Dendritic cell treated with granulocyte-macrophage colony-stimulating factor and Interleukin-4, amounts not matched to agents 40 ng/mL and 50 ng/mL, for 4 days (primary cell): ENCODE data around the gene LAMTOR3.
A peak's percentile ranks its signal among the peaks of the same experiment; 100 is the strongest.

ENCODE experiments used
- H3K27ac Mint-ChIP-seq: one replicate; pipeline ENCODE4 v1.8.0; 2022; ENCODE audit warnings: mild to moderate bottlenecking, mixed read lengths
- H3K27me3 Mint-ChIP-seq: one replicate; pipeline ENCODE4 v1.8.0; 2022; ENCODE audit warnings: mild to moderate bottlenecking, mixed read lengths
- H3K36me3 Mint-ChIP-seq: one replicate; pipeline ENCODE4 v1.8.0; 2022; ENCODE audit warnings: low read depth, mixed read lengths
- H3K4me1 Mint-ChIP-seq: one replicate; pipeline ENCODE4 v1.8.0; 2022; ENCODE audit warnings: low read depth, mixed read lengths
- H3K4me3 Mint-ChIP-seq: one replicate; pipeline ENCODE4 v1.8.0; 2022; ENCODE audit warnings: mild to moderate bottlenecking, moderate library complexity, mixed read lengths
- H3K9me3 Mint-ChIP-seq: one replicate; pipeline ENCODE4 v1.8.0; 2022; ENCODE audit warnings: mixed read lengths
- intact Hi-C: fragments of 100-400 bp; cut with micrococcal nuclease; formaldehyde crosslinking; loops from one replicate; pipeline ENCODE4 v1.15.0; 2022

Gene LAMTOR3

DNA sequence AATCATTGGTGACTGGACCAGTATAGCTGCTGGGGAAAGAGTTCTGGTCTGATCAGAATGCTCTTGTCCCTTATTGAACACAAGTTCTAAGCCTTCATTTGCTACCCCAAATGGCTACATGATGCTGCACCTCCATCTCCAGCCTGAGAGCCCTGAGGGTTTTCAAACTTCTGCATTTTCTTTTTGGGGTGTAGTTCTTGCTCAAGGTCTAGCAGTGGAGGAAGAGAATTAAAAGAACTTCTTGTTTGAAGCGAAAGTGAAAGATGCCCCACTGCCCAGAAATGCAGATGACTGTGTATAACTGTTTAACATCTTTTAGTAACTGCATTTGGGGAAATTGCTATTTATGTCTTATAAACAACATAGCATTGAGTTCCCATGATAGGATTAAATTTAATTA lies 38.5 kb downstream of the LAMTOR3 start:
- Mint-ChIP-seq H3K27ac (peak overlapping the region; percentile 81), H3K36me3 (peaks cover 57% of the 10 kb centered on the region), H3K4me3 (no peak overlapping the region), H3K4me1 (peaks cover 63% of the 10 kb centered on the region), H3K9me3 (no peaks in the 10 kb centered on the region), H3K27me3 (no peaks in the 10 kb centered on the region)
- intact Hi-C loops, result loop anchor here (1.0 to 5.0 kb wide), 3 partner anchors 8 to 39 kb away; partner anchors contain the start of genes DAPP1 and LAMTOR3

DNA sequence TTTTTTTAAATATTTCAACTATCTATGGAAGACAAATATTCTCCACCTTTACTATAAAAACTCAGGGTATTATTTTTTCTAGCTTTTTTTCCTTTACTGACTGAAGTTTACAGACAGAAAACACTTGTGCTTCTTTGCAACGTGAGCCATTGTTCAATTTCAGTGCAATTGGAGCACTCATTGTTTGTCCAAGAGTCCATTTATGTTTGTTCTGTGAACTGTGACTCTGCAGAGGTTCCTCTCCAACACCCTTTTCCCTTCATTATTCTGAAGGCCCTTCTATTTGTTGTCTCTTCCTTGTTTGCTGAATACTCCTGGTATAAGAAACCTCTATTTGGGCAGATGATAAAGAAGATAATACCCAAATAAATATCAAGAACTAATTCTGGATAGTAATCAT lies 40.2 kb downstream of the LAMTOR3 start:
- no peak overlapping the region for H3K4me3 Mint-ChIP-seq
- H3K27ac Mint-ChIP-seq, result peak overlapping the region; percentile 81
- peaks cover 60% of the 10 kb centered on the region for H3K36me3 Mint-ChIP-seq
- peaks cover 57% of the 10 kb centered on the region for H3K4me1 Mint-ChIP-seq
- H3K27me3 Mint-ChIP-seq, result no peaks in the 10 kb centered on the region
- no peaks in the 10 kb centered on the region for H3K9me3 Mint-ChIP-seq
- intact Hi-C loops, result loop anchor here (2.0 kb wide), 1 partner anchor 37 kb away; the partner anchor contains the start of gene DAPP1

DNA sequence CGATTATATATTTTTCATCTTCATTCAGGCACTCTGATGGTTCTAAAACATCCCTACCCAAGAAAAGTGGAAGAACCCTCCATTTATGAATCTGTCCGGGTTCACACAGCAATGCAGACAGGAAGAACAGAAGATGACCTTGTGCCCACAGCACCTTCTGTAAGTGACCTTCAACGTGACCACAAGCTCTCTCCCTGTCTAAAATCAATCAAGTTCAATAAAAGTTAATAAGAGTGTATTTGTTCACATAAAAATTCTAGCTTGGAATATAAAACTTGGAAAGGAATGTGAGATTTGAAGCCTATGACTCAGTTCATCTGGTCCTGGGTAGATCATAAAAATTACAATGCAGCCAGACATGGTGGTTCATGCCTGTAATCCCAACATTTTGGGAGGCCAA lies 41.0 kb downstream of the LAMTOR3 start:
- H3K27me3 Mint-ChIP-seq, result no peaks in the 10 kb centered on the region
- intact Hi-C loops, result no loop called here
- H3K9me3 Mint-ChIP-seq, result no peaks in the 10 kb centered on the region
- H3K36me3 Mint-ChIP-seq, result peaks cover 59% of the 10 kb centered on the region
- no peak overlapping the region for H3K4me3 Mint-ChIP-seq
- H3K27ac Mint-ChIP-seq, result no peak overlapping the region
- peaks cover 61% of the 10 kb centered on the region for H3K4me1 Mint-ChIP-seq

DNA sequence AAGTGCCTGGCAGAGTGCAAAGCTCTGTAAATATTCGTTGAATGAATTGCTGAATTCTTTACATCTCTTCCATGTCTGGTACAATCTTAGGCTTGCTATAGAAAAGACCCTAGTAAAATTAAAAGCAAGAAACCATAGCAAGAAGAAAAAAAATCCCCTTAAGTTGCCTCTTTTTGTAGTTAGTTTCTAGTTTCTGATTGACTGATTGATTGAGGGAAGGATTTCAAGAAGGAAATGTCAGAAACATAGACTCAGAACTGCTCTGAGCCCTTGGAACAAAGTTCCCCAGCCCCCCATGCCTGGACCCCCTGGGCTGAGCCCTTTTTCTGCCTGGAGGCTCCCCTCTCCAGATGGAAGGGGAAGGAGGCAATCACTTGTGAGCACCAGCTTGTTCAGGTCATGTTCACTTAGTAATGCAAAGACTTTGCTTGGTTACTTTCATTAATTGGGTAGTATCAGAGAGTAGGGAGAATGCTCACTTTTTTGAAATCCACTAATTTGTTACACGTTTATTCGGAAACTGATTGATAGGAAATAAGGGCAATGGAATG lies 42.0 kb downstream of the LAMTOR3 start:
- H3K27ac Mint-ChIP-seq, result peak overlapping the region; percentile 5
- H3K36me3 Mint-ChIP-seq, result peaks cover 61% of the 10 kb centered on the region
- H3K4me3 Mint-ChIP-seq, result no peak overlapping the region
- H3K9me3 Mint-ChIP-seq, result no peaks in the 10 kb centered on the region
- peaks cover 62% of the 10 kb centered on the region for H3K4me1 Mint-ChIP-seq
- intact Hi-C loops, result no loop called here
- H3K27me3 Mint-ChIP-seq, result no peaks in the 10 kb centered on the region

DNA sequence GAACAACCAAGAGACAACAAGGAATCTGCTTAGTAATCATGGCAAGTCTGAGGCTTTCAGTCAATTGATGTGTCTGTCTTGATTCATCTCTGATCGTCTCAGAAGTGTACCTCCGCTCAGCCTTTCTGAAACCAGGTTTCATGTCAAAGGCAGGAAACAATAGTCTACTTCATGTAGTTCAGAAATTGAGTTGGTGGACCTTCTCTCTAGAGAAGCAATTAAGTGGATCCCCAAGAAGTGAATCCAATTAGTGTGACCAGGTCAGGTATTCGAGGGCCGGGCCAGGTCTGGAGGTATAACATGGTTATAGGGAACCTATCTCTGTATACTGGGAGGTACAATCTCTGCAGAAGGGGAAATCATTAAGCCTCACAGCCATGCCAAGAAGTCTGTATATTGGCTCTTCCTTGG lies 45.6 kb downstream of the LAMTOR3 start:
- Mint-ChIP-seq H3K27me3 (no peaks in the 10 kb centered on the region), H3K9me3 (no peaks in the 10 kb centered on the region), H3K4me3 (no peak overlapping the region), H3K36me3 (peaks cover 44% of the 10 kb centered on the region), H3K27ac (peak overlapping the region; percentile 74), H3K4me1 (peaks cover 58% of the 10 kb centered on the region)
- intact Hi-C loops, result no loop called here

DNA sequence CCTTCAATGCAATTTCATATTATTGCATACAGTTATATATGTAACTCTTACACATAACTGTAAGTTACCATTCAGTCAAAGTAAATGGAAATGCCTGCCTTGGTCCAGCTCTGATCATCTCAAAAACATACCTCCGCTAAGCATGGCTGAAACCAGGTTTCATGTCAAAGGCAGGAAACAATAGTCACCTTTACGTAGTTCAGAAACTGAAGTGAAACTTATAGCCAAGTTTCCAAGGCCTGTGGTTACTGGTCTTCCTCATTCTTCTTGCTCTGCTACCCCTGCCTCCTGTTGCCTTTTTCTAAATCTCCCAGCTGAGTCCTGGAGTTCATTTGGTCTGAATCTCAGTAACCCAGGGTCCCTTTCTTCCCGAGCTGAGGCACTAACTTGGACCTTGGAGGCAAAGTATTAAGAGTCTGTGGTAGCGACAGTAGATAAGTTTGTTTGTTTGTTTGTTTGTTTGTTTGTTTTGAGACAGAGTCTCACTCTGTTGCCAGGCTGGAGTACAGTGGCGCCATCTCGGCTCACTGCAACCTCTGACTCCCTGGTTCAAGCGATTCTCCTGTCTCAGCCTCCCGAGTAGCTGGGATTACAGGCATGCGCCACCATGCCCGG lies 46.8 kb downstream of the LAMTOR3 start:
- H3K9me3 Mint-ChIP-seq, result no peaks in the 10 kb centered on the region
- H3K36me3 Mint-ChIP-seq, result peaks cover 44% of the 10 kb centered on the region
- H3K4me3 Mint-ChIP-seq, result peak overlapping the region; percentile 26

DNA sequence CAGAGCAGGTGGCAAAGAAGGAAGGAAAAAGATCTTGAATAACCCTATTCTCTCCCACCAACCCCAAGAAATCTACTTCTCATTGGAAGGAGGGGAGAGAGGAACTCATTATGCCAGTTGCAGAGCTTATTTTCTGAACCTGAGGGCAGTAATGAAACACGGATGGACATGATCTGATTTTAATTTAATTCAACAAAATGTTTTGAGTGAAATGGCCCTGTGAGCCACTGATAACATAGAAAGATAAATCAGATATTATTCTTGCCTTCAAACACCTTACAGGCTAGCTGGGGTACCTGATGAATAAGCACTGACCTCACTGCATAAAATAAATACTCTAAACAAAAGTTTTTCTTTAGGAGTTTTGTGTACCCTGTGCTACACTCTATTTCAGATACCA lies 47.3 kb downstream of the LAMTOR3 start:
- Mint-ChIP-seq H3K9me3 (no peaks in the 10 kb centered on the region), H3K27me3 (no peaks in the 10 kb centered on the region), H3K4me3 (no peak overlapping the region), H3K36me3 (peaks cover 44% of the 10 kb centered on the region), H3K4me1 (peaks cover 53% of the 10 kb centered on the region), H3K27ac (no peak overlapping the region)
- intact Hi-C loops, result loop anchor here (1.0 kb wide), 1 partner anchor 9 kb away; no protein-coding TSS in a partner anchor

More for the DNA sequence above, 46.8 kb downstream of the LAMTOR3 start:
- intact Hi-C loops, result loop anchor here (1.0 kb wide), 1 partner anchor 9 kb away; no protein-coding TSS in a partner anchor
- Mint-ChIP-seq H3K27ac (peak overlapping the region; percentile 74), H3K27me3 (no peaks in the 10 kb centered on the region), H3K4me1 (peaks cover 59% of the 10 kb centered on the region)

DNA sequence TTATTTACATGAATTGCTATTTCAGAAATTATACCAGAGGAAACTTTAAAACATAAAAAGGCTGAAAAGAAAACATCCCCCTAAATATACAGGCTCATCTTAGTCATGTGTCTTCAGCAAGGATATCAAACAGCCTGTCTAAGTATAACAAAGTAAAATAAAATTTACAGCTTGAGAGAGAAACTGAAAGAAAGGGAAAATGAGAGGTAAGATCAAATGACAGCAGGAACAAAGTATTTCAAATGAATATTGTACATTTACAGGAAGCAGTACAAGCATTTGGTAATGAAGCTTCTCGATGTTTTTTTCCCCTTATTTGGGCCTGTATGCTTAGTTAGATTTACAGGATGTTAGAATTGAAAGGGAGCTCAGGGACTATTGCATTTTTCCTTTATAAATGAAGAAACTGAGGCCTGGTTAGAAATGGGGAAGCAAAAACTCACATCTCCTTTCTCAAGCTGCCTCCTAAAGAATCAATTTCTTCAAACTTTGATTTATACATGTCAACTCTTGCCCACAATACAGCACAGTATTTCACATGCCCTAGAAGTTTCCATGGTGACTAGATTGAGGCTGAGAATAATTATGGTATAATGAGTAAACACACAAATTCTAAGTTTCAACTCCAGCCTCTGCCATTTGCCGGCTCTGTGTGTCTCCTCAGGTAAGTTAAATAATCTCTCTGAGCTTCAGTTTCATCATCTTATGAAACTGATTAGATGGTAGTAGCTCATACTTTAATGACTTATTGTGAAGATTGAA lies 48.3 kb downstream of the LAMTOR3 start:
- intact Hi-C loops, result no loop called here
- no peak overlapping the region for H3K27ac Mint-ChIP-seq
- no peaks in the 10 kb centered on the region for H3K27me3 Mint-ChIP-seq
- no peaks in the 10 kb centered on the region for H3K9me3 Mint-ChIP-seq
- H3K4me3 Mint-ChIP-seq, result no peak overlapping the region
- H3K4me1 Mint-ChIP-seq, result peaks cover 46% of the 10 kb centered on the region
- peaks cover 49% of the 10 kb centered on the region for H3K36me3 Mint-ChIP-seq

DNA sequence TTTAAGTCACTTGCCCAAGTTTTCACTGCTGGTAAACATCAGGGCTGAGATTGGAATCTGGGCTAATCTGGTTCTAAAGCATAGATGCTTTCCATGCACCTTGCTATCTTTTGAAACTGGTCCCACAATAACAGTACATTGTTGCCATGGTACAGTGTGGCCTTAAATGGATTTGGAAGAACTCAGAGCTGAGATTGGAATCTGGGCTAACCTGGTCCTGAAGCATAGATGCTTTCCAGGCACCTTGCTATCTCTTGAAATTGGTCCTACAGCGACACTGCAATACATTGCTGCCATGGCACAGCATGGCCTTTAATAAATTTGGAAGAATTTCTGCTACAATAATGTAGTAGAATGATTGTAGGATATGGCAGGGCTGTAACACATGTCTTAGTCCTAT lies 49.0 kb downstream of the LAMTOR3 start:
- no peak overlapping the region for H3K4me3 Mint-ChIP-seq
- peaks cover 44% of the 10 kb centered on the region for H3K4me1 Mint-ChIP-seq
- no peak overlapping the region for H3K27ac Mint-ChIP-seq
- H3K9me3 Mint-ChIP-seq, result no peaks in the 10 kb centered on the region
- peaks cover 52% of the 10 kb centered on the region for H3K36me3 Mint-ChIP-seq
- no peaks in the 10 kb centered on the region for H3K27me3 Mint-ChIP-seq
- intact Hi-C loops, result no loop called here

DNA sequence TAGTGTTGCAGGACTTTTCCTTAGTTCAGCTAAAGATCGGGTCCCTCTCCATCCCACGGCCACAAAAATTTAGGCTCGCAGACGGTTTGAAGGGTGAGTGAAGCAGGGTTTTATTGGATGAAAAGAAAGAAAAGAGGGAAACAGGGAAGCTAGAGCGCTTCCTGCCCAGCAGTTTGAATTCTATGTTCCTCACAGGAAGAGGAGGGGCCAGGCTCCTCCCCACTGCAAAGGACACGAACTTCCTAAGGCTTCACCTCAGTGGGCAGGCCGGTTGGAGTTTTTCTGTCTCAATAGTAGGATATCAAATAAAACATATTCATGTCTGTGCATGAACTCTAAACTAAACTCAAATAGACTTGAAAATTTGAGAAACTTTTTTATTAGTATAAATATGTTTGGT lies 50.2 kb downstream of the LAMTOR3 start:
- H3K36me3 Mint-ChIP-seq, result peaks cover 53% of the 10 kb centered on the region

DNA sequence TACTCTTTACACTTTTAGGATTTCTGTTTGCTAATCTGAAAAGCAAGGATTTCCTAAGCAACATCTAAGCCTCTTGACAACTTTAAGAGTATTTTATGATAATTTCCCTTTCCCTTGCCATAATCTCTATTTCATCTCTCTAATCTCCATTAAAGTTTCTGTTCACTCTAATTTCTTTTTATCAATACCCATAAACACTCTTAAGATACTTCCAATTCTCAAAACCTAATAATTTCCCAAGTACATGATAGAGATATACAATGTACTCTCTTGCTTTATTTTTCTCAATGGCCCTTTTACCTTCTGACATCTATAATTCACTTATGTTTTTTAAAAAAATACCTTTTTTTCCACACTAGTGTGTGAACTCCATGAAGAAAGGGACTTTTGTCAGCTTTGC lies 50.8 kb downstream of the LAMTOR3 start:
- Mint-ChIP-seq H3K27me3 (no peaks in the 10 kb centered on the region), H3K27ac (no peak overlapping the region), H3K4me1 (peaks cover 40% of the 10 kb centered on the region), H3K4me3 (no peak overlapping the region), H3K36me3 (peaks cover 59% of the 10 kb centered on the region), H3K9me3 (no peaks in the 10 kb centered on the region)
- intact Hi-C loops, result no loop called here

More for the DNA sequence above, 50.2 kb downstream of the LAMTOR3 start:
- Mint-ChIP-seq H3K27ac (no peak overlapping the region), H3K9me3 (no peaks in the 10 kb centered on the region), H3K4me1 (peaks cover 44% of the 10 kb centered on the region), H3K4me3 (no peak overlapping the region), H3K27me3 (no peaks in the 10 kb centered on the region)
- intact Hi-C loops, result no loop called here

DNA sequence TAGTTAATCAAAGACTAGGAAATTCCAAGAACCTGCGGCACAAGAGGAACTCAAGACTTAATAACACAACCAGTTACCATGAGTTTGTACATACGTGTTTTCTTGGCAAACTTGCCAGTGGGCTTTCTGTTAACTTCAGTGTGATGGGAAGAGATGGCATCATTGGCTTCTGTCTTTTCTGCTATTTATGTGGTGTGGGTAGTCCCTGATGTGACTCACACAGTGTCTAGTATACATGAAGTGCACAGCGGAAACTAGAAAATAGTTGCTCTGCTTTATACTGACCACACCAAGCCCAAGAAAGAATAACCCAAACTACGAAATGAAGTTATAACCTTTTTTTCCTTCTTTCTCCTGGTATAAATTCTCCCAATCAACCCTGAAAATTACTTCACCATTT lies 53.1 kb downstream of the LAMTOR3 start:
- Mint-ChIP-seq H3K4me1 (peaks cover 20% of the 10 kb centered on the region), H3K36me3 (peaks cover 68% of the 10 kb centered on the region), H3K27me3 (no peaks in the 10 kb centered on the region), H3K4me3 (no peak overlapping the region), H3K27ac (no peak overlapping the region), H3K9me3 (no peaks in the 10 kb centered on the region)
- intact Hi-C loops, result no loop called here

DNA sequence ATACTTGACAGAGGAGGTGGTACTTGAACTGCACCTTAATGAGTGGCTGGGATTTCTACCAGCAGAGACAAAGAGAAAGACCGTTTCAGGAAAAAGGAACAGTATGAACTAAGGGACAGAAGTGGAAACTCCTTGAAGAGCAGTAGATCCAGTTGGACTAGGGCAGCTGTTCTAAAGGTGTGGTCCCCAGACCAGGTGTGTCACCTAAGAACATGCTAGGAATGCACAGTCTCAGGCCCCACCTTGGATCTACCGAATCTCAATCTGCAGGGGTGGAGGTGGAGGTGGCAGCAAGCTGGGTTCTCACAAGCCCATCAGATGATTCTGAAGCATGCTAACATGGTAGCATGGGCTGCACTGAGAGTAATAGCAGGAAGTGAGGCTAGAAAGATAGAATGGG lies 55.3 kb downstream of the LAMTOR3 start:
- Mint-ChIP-seq H3K4me3 (no peak overlapping the region), H3K27ac (no peak overlapping the region), H3K9me3 (no peaks in the 10 kb centered on the region), H3K27me3 (no peaks in the 10 kb centered on the region), H3K36me3 (peaks cover 80% of the 10 kb centered on the region), H3K4me1 (peaks cover 8% of the 10 kb centered on the region)
- intact Hi-C loops, result no loop called here

DNA sequence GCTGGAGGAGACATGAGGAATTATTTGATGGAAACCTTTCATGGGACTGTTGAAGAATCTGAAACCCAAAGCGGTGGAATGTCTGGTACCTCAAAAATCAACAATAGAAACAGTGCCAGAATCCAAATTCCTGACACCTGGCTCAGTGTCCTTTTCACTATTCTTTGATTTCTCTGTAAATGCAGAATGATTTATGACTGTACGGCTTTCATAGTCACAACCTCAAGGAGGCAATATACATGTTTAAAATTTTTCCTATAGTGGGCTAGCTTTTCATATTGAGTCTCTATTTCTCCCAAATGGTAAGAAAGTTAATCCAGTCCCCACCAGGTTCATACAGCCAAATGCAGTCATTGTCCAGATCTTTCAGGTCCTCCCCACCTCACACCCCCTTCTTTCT lies 58.3 kb downstream of the LAMTOR3 start:
- intact Hi-C loops, result no loop called here
- Mint-ChIP-seq H3K4me1 (peaks cover 14% of the 10 kb centered on the region), H3K36me3 (peaks cover 50% of the 10 kb centered on the region), H3K4me3 (no peak overlapping the region), H3K9me3 (no peaks in the 10 kb centered on the region), H3K27ac (no peak overlapping the region), H3K27me3 (no peaks in the 10 kb centered on the region)
